GM04503 (cell line): Measurements from ENCODE around the gene TXNDC8.
A peak's percentile ranks its signal among the peaks of the same experiment; 100 is the strongest.
"Not testable (repeated sequence)": the region's sequence is repeated elsewhere in the genome, so short reads cannot be mapped to it uniquely, and the experiment has no call there.

Experiments
- DNase-seq: peaks from one replicate; pipeline ENCODE4 v3.0.0-alpha.2; 2012; ENCODE audit warnings: low read depth

TXNDC8 gene

DNA sequence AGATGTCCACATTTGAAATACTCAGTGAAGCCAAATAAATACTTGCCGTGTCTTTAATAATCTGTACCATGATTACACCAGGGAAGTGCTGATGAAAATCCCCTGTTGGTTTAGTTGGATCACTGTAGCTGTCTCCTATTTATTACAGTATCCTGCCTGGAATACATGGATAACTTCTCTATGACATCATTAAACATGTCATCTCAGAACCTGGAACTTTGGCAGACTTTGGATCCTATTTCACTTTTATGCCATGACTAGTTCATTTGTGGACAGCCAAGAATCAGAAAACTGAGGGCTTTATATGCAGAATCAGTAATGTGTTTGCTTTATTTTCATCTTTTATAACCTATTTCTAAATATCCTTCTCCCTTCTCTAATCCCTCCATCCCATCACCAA lies at the start of gene TXNDC8:
Gene TXNDC8 (minus strand): TSS at position 137 of the 400 bp plus-strand sequence.
- DNase-seq: peak; percentile 15

DNA sequence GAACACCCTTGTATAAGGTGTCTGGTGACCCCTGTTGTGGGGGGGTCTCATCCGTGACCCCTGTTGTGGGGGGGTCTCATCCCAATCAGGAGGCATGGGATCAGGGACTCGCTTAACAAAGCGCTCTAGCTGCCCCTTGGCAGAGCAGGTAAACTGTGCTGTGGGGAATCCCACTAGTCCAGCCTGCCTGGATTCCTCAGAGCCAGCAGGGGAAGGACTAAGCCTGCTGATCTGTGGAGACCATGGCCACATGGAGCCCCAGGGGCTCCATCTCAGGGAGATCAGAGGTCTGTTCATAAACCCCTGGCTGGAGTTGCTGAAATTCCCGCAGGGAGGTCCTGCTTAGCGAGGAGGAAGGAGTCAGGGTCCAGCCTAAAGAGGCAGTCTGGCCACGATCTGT lies 45.8 kb upstream of the TXNDC8 start:
- no peak for DNase-seq

DNA sequence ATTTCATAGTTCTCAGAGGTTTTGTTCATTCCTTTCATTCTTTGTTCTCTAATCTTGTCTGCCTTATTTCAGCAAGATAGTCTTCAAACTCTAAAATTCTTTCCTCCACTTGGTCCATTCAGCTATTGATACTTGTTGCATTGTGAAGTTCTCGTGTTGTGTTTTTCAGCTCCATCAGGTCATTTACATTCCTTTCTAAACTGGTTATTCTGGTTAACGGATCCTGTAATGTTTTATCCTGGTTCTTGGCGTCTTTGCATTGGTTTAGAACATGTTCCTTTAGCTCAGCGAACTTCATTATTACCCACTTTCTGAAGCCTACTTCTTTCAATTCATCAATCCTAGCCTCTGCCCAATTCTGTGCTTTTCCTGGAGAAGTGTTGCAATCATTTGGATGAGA lies 45.1 kb upstream of the TXNDC8 start:
- DNase-seq: no peak

DNA sequence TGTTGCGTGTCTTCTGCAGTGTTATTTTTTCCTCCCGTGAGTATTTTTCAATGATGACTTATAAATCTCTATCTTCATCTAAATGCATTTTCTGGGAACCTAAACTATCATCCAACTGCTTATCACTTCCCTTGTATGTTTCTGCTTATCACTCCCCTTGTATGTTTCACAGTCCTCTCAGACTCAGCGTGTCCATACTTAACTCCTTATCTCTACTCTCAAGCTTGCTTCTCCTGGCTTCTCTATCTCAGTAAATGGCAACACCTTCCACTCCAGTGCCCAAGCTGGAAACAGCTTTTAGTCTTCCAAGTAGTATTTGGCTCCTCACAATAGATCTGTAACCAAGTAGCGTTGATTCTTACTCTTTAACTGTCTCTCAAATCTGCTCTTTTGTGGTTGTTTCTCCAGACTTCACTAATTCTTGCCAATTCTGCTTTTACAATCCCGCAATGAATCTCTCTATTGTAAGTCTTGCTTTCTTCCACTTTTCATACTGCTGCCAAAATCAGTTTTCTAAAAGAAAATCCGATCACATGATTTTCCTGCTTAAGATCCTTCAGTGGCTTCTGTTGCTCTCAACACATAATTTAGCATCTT lies 33.8 kb upstream of the TXNDC8 start:
- DNase-seq: no peak

DNA sequence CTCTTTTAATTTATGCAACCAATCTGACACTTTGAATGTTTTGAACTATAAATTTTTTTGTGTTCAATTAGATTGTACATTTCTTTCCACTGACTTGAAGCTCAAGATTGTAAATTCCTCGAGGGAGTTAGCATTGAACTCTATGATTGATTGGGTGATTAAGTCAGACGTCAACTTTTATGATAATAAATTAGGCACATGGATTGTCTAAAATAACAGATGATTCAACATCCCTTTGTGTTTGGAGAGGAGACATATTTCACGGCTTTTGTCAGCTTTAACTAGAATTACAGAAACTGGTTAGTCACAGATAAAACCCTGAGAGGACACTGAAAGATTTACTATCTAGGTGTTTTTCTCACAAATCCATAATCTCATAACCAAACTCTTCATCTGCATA lies 32.7 kb upstream of the TXNDC8 start:
- peak; percentile 24 for DNase-seq

DNA sequence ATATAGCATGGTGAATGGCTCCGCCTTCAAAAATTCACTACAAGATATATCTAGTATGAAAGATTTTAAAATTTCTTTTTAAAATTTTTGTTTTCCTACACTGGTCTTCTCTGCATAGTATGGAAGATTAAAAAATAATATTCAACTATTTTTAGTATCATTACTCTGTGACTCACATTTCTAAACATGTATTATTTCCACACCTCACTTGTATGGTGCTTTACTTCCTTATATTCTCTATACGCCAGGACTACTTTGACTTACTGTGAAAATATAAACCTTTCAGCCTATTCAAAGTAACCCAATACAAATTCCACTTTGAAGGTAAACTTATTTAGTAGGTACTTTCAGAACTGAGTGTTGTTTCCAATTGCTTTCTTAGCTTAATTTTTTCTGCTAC lies 26.8 kb upstream of the TXNDC8 start:
- no peak for DNase-seq

DNA sequence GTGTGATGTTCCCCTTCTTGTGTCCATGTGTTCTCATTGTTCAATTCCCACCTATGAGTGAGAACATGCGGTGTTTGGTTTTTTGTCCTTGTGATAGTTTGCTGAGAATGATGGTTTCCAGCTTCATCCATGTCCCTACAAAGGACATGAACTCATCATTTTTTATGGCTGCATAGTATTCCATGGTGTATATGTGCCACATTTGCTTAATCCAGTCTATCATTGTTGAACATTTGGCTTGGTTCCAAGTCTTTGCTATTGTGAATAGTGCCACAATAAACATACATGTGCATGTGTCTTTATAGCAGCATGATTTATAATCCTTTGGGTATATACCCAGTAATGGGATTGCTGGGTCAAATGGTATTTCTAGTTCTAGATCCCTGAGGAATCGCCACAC lies 21.3 kb upstream of the TXNDC8 start:
- DNase-seq: not testable (repeated sequence)

DNA sequence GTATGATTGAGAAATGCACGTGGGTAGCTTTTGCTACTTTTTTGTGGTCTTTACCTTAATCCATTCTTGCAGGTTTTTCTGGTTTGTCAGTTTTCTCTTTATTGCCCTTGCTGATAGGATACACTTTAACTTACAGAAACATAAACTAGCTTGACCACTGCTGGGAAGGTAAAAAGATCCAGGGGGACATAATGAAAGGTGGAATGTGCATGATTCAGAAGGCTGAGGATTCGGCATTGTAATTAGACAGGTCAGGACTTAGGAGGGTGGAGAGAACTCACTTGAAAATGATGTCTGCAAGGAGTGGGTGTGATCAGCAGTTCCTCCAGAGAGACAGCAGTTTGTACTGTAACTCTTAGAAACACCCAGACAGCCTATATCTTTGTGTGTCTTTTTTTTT lies 19.8 kb upstream of the TXNDC8 start:
- DNase-seq: no peak

DNA sequence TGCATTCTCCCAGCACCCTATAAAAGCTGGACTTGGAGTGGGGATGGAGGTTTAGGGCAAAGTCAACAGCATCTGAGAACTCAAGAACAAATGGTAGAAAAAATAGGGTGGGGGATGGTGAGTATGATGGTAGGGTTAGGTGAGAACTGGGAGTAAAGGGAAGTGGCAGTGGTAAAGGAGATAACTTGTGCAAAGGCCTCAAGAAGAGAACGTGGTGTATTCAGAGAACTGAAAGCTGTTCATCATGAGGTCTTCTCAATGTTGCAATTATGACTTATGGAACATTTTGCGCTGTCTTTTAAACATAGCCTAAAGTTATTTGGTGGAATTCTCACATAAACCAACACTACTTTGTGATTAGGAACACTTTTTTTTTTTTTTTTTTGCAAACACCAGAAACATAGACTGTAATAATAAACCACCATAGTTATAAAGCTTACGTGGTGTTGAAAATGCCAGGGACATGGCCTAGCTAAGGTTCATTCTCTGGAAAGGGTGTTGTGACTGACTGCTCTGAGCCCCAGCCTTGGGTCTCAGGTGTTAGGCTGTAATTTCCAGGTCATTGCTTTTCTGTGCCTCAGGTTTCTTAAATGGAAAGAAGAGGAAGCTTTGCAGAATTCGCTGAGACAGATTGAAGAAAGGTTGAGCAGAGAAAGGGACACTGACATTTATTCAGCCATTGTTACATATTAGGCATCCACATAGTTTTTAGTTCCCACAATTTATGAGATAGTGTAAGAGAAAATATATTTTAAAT lies 19.2 kb upstream of the TXNDC8 start:
- no peak for DNase-seq

DNA sequence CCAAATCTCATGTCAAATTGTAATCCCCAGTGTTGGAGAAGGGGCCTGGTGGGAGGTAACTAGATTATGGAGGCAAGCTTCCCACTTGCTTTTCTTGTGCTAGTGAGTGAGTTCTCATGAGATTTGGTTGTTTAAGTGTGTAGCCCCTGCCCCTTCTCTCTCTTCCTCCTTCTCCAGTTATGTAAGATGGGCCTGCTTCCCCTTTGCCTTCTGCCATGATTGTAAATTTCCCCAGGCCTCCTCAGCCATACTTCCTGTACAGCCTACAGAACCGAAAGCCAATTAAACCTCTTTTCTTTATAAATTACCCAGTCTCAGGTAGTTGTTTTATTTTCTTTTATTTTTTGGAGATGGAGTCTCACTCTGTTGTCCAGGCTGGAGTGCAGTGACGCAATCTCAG lies 18.2 kb upstream of the TXNDC8 start:
- no peak for DNase-seq

DNA sequence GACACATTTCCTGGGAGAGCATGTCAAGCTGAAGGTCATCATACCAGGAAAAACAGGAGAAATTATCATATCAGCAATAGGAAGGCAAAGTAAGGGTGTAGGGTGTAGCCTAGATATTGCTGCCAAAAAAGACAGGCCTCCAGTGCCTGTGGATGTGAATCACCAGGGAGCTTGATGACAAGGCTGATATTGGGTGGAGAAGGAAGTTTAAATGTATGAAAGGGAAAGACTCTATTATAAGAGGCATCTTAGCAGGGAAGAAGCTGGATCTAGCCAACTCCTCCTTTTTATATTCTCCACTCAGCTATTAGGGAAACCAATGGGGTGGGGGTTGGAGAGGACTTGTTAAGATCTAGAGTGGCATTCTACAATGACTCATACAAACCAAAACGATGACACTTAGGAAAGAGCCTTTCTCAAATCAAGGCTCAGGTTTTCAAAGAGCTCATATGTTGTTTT lies 13.4 kb upstream of the TXNDC8 start:
- peak; percentile 45 for DNase-seq

DNA sequence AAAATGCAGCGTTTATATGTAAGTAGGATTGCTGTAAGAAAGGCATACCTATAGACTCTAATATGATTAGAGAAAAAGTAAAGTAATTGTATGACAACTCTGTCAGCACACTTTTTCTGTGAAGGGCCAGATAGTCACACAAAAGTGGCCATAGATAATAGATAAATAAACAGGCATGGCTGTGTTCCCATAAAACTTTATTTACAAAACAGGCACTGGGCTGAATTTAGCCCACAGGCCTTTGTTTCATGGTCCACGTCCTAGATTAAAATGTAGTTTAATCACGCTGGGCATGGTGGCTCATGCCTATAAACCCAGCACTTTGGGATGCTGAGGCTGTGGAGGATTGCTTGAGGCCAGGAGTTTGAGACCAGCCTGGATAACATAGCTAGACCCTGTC lies 8.7 kb upstream of the TXNDC8 start:
- DNase-seq: no peak

DNA sequence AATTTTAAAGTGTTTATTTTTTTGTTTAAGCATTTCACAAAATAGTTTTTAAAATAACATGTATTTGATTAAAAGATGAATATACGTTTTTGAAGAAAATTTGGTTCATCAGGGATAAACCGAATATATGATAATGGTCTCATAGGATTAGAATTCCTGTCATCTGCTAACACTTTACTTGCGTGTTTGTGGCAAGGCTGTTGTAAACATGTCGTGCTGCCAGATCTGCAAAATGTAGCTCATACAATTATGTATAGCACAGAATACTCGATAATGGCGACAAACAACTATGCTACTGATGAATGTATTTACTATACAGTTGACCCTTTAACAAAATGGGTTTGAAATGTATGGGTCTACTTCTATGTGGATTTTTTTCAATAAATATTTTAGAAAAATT lies 7.2 kb upstream of the TXNDC8 start:
- no peak for DNase-seq

DNA sequence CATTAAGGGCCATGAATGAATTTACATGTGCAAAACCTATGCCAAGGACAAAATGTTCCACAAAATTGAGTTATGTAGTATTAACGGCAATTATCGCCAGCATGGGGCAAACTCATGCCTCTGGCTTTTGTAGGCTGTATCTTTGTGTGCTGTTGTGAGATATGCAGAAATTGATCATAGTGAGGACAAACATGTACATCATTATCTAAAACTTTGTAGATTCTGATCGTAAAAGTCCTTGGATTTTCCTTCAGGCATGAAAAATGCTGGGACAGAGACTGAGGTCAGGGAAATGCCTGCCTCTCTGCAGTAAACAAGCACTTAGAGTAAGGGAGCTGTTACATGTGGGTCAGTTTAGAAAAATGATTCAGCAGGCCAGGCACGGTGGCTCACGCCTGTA lies 5.9 kb upstream of the TXNDC8 start:
- DNase-seq: no peak

DNA sequence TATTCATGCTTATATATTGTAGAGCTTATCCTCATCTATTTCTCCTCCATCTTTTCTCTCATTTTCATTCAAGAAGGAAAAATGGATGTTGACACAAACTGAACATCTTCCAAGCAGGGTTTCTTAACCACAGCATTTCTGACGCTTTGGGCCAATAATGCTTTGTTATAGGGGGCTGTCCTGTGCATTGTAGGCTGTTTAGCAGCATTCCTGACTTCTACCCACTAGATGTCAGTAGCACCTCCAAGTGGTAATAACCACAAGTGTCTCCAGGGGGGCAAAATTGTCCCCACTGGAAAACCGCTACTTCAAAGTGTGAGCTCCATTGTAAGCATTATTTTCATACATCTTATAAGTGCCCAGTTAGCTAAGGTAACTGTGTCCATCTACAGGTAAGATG lies 2.6 kb upstream of the TXNDC8 start:
- DNase-seq: no peak

DNA sequence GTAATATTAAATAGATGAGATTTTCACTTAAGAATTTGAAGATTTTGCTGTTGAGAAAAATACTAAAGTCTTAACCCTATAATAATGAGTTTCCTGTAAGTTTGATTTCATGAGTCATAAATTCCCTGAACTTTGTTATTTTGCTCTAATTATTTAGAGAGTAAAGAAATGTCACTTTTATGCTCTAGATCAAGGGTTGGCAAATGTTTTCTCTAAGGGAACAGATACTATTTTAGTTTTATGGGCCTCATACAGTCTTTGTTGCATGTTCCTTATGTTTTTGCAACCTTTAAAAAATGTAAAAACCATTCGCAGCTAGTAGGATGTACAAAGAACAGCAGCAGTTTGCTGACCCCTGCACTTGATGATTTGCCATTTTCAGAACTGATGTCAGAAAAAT lies 480 bp upstream of the TXNDC8 start:
- DNase-seq: no peak

DNA sequence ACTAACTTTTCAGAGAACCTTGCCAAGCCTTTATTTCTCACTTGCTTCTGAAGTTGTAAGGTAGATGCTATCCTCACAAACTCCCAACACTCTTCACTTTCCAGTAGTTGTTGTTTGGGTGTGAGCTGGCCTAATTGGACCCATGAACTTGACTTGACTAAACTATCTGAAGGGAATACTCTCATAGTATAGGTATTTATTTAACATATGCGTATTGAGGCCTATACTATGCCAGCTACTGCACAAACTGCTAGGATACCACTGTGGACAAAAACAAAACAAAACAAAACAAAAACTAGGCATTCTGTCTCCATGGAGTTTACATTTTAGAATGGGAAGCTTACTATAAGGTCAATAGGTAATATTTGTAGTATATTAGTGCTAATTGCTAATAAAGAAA lies 1.3 kb downstream of the TXNDC8 start:
- no peak for DNase-seq

DNA sequence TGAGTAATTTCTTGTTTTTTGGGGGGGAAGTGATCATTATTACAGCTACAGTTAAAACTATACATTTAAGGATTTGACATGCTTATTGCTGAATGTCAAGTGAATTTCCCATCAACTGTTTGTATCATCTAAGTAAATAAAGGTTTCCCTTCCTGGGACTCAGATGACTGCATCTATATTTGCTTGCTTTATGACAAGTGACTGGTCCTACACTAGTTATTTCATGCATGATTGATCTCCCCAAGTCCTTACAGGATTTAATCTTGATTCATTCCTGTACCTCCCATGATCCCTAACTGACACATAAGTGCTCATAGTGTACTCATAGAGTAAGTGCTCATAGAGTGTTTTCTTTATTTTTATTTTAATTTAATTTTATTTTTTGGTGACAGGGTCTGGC lies 2.8 kb downstream of the TXNDC8 start:
- DNase-seq: no peak

DNA sequence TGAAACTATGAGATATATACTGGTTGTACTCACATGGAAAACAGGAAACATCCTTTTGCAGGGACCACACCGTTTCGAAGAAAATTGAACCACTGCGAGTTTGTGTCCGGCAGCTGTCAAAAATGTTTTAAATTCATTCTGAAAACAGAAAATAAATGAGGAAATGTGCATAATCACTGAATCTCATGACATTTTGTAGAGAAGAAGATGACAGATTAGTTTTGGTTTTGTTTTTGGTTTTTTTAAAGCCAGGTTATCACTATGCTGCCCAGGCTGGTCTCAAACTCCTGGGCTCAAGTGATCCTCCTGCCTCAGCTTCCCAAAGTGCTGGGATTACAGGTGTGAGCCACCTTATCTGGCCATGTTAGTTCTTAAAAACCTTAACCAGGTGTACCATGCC lies 3.5 kb downstream of the TXNDC8 start:
- no peak for DNase-seq

DNA sequence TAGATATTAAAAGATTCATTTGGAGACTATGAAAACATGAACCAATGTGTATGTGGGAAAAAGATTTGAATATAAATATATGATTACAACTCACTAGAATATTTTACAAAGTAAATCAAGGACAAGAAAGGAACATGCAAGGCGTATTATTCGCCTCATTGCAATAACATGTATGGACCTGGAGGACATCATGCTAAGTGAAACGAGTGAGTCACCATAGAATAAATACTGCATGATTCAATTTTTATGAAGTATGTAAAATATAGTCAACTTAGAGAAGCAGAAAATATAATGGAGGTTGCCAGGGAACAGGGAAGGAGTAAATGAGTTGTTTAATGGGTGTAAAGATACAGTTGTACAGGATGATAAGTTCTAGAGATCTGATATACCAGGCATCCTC lies 4.9 kb downstream of the TXNDC8 start:
- no peak for DNase-seq

DNA sequence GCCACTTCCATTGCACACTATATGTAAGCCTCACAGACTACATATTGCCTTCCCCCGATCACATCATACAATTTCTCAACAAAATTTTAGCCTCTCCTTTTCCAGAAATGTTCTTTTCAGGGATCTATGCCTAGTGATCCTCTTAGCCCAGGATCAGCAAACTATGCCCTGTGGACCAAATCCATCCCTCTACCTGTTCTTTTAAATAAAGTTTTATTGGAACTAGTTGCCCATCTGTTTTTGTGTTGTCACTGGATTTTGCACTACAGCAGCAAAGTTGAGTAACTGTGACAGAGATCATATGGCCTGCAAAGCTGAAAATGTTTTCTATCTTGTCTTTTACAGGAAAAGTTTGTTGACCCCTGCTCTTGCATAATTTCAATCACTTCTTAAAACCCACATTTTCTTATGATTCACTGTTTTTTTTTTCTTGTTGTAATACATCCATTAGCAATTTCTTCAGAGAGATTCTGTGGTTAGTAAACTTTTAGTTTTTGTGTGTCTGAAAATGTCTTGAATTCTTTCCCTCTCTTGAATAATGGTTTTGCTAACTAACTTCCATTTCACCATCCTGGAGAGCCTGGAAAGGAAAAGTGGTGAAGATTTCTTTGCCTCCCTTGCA lies 7.1 kb downstream of the TXNDC8 start:
- peak; percentile 27 for DNase-seq

DNA sequence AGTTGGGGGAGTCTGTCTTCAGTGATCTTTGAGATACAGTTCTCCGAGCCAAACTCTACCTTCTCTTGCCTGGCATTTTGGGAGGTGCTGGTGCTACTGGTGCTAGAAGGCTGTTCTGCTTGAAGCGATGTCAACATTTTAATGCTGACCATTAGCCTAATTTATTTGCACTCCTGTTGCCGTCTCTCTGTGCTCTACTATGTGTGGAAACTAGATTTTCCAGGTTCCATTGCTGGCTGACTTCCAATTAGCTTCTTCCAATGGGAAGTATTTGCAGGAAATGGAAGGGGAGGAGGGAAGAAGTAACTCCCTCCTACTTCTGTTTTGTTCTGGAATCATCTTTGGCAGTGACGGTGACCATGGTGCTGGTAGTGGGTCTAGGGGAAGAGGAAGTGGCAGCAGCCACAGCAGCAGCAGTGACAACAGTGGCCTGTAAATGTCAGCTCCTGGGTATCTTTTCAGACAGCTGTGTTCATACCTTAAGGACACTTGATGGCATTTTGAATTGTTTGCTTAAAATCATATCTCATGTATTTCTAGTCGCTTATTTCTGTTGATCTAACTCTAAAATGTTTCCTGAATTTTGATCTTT lies 7.9 kb downstream of the TXNDC8 start:
- DNase-seq: no peak

DNA sequence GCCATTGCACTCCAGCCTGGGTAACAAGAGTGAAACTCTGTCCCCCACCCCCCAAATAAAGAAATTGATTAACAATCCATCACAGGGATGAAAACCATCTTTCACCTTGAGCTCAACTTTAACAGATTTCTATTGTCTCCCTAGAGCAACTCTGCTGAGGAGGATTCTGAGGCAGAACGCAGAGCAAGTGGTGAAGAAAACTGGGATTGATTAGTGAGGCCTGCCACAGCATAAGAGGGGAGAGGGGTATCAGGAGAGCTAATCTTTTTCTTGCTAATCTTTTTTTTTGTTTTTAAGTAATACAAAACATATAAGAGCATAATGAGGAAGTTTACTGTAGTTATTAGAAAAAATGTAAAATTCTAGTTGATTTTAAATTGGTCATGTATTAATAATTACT lies 8.9 kb downstream of the TXNDC8 start:
- DNase-seq: no peak
